Measurements from ENCODE around the gene TMED5. TPM values are rescaled to one million over a fixed set of nuclear protein-coding genes. Genes with fewer than 3 reads are reported as not detected.

The TMED5 gene
- total RNA-seq, 1 donor from 2014 or later: 34.3 TPM

DNA sequence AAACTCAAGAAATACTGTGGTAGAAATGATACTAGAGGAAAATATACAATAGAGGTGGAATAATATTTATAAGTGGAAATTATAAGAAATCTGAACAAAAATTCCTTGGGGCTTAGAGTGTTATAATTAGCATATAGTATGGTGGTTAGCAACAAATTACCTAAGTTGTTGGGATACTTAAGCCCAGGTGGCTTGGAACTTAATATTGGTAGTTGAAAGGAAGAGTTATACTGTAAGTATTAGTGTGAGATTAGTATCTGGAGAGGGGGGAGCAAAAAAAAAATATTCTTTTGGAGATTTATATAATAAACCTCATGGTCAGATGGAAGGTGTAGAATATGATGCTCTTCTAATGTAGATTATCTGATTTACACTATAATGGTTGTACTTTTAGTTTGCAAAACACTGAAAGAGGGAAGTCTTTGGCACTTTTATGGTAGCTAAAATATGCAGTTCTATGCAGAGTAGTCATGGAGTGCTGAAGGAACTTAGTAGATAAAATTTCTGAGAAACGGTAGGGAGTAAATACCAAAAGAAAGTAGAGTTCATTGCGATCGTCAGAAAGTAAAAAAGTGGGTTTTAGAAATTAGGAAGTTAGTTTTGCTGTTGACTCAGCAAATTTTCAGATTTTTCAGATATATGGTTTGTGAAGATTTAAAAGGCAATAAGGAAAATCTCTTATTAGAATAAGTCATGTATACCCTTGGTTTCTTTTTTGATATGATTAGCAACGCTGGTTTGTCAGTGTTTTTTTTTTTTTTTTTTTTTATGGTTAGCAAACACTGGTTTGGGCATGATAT, 55.5 kb downstream of the TMED5 start:
- H3K4me3 ChIP-seq: no peak overlapping the region
- H3K79me2 ChIP-seq (ENCODE audit: low read depth): peaks cover 19% of the 10 kb centered on the region
- H4K20me1 ChIP-seq (ENCODE audit: low read depth): peaks cover 19% of the 10 kb centered on the region
- peaks cover 59% of the 10 kb centered on the region for H3K36me3 ChIP-seq
- Mint-ChIP-seq H3K36me3 (peaks cover 18% of the 10 kb centered on the region), H3K4me3 (no peak overlapping the region), H3K27ac (no peak overlapping the region), H3K27me3 (ENCODE audit: insufficient read depth, low read depth) (no peaks in the 10 kb centered on the region), H3K9me3 (no peaks in the 10 kb centered on the region), H3K4me1 (no peaks in the 10 kb centered on the region)
- H3K27ac ChIP-seq: no peak overlapping the region
- H3K9ac ChIP-seq: no peak overlapping the region
- no peaks in the 10 kb centered on the region for H3K27me3 ChIP-seq
- H3K4me1 ChIP-seq: no peaks in the 10 kb centered on the region
- TF ChIP-seq EZH2 (IDR thresholded peaks at IDR 0.05): no peak
- TF ChIP-seq, protein P1, sequence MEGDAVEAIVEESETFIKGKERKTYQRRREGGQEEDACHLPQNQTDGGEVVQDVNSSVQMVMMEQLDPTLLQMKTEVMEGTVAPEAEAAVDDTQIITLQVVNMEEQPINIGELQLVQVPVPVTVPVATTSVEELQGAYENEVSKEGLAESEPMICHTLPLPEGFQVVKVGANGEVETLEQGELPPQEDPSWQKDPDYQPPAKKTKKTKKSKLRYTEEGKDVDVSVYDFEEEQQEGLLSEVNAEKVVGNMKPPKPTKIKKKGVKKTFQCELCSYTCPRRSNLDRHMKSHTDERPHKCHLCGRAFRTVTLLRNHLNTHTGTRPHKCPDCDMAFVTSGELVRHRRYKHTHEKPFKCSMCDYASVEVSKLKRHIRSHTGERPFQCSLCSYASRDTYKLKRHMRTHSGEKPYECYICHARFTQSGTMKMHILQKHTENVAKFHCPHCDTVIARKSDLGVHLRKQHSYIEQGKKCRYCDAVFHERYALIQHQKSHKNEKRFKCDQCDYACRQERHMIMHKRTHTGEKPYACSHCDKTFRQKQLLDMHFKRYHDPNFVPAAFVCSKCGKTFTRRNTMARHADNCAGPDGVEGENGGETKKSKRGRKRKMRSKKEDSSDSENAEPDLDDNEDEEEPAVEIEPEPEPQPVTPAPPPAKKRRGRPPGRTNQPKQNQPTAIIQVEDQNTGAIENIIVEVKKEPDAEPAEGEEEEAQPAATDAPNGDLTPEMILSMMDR (IDR thresholded peaks at IDR 0.05): no peak
- TF ChIP-seq EZH2phosphoT487 (IDR thresholded peaks at IDR 0.05): no peak
- H3K9me3 ChIP-seq (ENCODE audit: low read depth): no peaks in the 10 kb centered on the region
- no peak for DNase-seq (ENCODE audit: low spot score)
- no peaks in the 10 kb centered on the region for H3F3A ChIP-seq (ENCODE audit: low read depth)
- no peak overlapping the region for H2AFZ ChIP-seq (replicated peaks)
- H3K4me2 ChIP-seq: no peak overlapping the region

DNA sequence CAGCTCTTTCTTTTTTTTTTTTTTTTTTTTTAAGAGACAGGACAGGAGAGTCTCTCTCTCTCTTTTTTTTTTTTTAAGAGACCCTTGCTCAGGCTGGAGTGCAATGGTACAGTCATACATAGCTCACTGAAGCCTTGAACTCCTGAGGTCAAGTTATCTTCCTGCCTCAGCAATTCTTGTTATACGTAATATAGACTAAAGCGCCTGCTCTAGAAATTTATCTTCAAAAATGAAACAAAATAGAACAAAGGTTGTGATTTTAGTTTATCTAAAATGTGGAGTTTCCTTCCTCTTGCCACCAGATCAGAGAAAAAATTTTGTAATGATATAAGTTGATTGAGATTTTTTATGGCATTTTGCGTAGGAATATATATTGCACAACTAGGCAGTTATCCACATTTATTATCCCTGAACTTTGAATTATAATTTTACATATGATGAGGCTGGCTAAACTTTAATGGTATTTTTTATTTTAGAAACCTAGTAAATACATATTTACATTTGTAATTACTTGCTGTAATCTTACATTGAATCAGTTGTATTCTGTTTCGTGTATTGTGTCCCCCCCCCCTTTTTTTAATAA, 56.9 kb downstream of the TMED5 start:
- H3K36me3 ChIP-seq: peaks cover 62% of the 10 kb centered on the region
- no peak overlapping the region for H3K9ac ChIP-seq
- Mint-ChIP-seq H3K27ac (no peak overlapping the region), H3K27me3 (ENCODE audit: insufficient read depth, low read depth) (no peaks in the 10 kb centered on the region), H3K36me3 (peaks cover 16% of the 10 kb centered on the region), H3K4me3 (no peak overlapping the region), H3K4me1 (no peaks in the 10 kb centered on the region), H3K9me3 (no peaks in the 10 kb centered on the region)
- no peak overlapping the region for H2AFZ ChIP-seq (replicated peaks)
- peaks cover 19% of the 10 kb centered on the region for H4K20me1 ChIP-seq (ENCODE audit: low read depth)
- peaks cover 19% of the 10 kb centered on the region for H3K79me2 ChIP-seq (ENCODE audit: low read depth)
- H3K9me3 ChIP-seq (ENCODE audit: low read depth): no peaks in the 10 kb centered on the region
- H3K27me3 ChIP-seq: no peaks in the 10 kb centered on the region
- no peak for TF ChIP-seq EZH2 (IDR thresholded peaks at IDR 0.05)
- TF ChIP-seq EZH2phosphoT487 (IDR thresholded peaks at IDR 0.05): no peak
- TF ChIP-seq, protein P1 (IDR thresholded peaks at IDR 0.05): no peak
- no peaks in the 10 kb centered on the region for H3F3A ChIP-seq (ENCODE audit: low read depth)
- H3K4me1 ChIP-seq: no peaks in the 10 kb centered on the region
- no peak overlapping the region for H3K4me3 ChIP-seq
- H3K4me2 ChIP-seq: no peak overlapping the region
- no peak for DNase-seq (ENCODE audit: low spot score)
- H3K27ac ChIP-seq: no peak overlapping the region

DNA sequence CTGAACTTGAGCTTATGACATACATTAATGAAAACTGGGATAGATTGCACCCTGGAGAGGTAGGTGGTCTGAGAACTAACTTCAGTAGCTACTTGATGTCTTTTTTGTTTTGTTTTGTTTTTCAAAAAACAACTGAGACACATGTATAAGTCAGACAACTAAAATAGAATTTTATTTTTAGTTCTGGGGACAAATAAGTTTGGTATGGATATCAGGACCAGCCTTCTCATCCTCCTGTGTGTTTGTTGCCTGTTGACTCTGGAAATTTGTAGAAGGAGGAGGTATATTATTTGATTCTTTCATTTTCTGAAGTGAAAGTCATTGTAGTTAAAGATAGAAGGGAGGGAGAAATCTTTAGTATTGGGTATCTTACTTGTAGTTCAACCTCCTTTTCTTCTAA, 59.6 kb downstream of the TMED5 start:
- no peak for TF ChIP-seq EZH2 (IDR thresholded peaks at IDR 0.05)
- TF ChIP-seq, protein P1 (IDR thresholded peaks at IDR 0.05): no peak
- H3K9me3 ChIP-seq (ENCODE audit: low read depth): no peaks in the 10 kb centered on the region
- H3F3A ChIP-seq (ENCODE audit: low read depth): no peaks in the 10 kb centered on the region
- H2AFZ ChIP-seq (replicated peaks): no peak overlapping the region
- H3K27ac ChIP-seq: no peak overlapping the region
- no peak overlapping the region for H3K27ac Mint-ChIP-seq
- peaks cover 52% of the 10 kb centered on the region for H3K36me3 ChIP-seq
- no peaks in the 10 kb centered on the region for H3K4me1 ChIP-seq
- no peak overlapping the region for H3K9ac ChIP-seq
- no peaks in the 10 kb centered on the region for H3K27me3 Mint-ChIP-seq (ENCODE audit: insufficient read depth, low read depth)
- no peak for DNase-seq (ENCODE audit: low spot score)
- no peak overlapping the region for H3K4me3 Mint-ChIP-seq
- no peaks in the 10 kb centered on the region for H3K27me3 ChIP-seq
- peaks cover 33% of the 10 kb centered on the region for H3K79me2 ChIP-seq (ENCODE audit: low read depth)
- peaks cover 18% of the 10 kb centered on the region for H3K36me3 Mint-ChIP-seq
- no peak overlapping the region for H3K4me2 ChIP-seq
- H3K9me3 Mint-ChIP-seq: no peaks in the 10 kb centered on the region
- no peak overlapping the region for H3K4me3 ChIP-seq
- peaks cover 7% of the 10 kb centered on the region for H4K20me1 ChIP-seq (ENCODE audit: low read depth)
- no peaks in the 10 kb centered on the region for H3K4me1 Mint-ChIP-seq

All from neural progenitor cell (in vitro differentiated cells).